ENCODE measurements around the gene ARHGEF7. TPM values are rescaled to one million over a fixed set of nuclear protein-coding genes. Genes with fewer than 3 reads are reported as not detected.

Gene ARHGEF7
- total RNA-seq, 4 donors from 2014 or later = 11.5 to 57.2 (median 36.5) TPM

DNA sequence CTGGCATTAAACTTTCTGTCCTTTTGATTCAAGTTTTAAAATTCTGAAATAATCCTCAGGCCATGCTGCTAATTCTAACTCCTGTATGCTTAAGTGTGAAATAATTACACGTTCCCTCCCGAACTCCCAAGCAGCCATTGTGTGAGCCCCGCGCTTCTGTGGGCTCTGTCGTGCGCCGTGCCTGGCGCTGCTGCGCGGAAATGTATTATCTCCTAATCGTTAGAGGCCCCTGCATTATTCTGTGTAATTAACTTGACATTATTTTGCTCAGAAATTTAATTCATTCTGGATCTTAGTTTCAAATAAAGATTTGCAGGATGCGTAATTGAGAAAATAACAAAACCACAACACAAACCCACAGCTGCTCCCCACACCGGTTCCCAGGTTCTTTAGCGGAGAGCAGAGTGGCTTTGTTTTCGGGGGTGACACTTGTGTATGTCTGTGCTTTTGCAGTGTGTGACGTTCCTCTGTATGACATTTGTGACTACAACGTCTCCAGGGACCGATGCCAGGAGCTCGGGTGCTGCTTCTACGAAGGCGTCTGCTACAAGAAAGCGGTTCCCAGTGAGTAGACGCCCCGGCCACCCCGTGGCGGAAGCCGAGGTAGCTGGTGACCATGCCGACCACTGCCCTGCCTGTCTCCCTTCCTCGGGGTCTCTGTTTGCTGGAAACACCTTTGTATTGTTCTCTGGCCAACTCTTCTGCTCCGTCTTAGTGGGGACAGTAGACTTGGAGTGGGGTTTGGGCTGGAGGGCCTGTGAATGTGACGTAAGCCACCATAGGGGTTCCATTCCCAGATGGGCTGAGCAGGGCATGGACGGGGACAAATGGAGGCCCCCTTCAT, 212.8 kb downstream of the ARHGEF7 start:
- Histone ChIP-seq H3K27ac (no peak overlapping the region), H3K9me3 (no peaks in the 10 kb centered on the region), H3K4me3 (no peak overlapping the region), H3K36me3 (no peaks in the 10 kb centered on the region), H3K4me1 (no peaks in the 10 kb centered on the region), H3K27me3 (no peaks in the 10 kb centered on the region)
- DNase-seq = no peak
- intact Hi-C loops (cut with DNase I) = no loop called here
- WGBS, 2 donors = 86 to 91% methylated on average over 30 to 31 of the region's 32 CpGs
- no peak for TF ChIP-seq POLR2A (IDR thresholded peaks at IDR 0.05)
- TF ChIP-seq, protein P1, sequence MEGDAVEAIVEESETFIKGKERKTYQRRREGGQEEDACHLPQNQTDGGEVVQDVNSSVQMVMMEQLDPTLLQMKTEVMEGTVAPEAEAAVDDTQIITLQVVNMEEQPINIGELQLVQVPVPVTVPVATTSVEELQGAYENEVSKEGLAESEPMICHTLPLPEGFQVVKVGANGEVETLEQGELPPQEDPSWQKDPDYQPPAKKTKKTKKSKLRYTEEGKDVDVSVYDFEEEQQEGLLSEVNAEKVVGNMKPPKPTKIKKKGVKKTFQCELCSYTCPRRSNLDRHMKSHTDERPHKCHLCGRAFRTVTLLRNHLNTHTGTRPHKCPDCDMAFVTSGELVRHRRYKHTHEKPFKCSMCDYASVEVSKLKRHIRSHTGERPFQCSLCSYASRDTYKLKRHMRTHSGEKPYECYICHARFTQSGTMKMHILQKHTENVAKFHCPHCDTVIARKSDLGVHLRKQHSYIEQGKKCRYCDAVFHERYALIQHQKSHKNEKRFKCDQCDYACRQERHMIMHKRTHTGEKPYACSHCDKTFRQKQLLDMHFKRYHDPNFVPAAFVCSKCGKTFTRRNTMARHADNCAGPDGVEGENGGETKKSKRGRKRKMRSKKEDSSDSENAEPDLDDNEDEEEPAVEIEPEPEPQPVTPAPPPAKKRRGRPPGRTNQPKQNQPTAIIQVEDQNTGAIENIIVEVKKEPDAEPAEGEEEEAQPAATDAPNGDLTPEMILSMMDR (IDR thresholded peaks at IDR 0.05) = no peak

DNA sequence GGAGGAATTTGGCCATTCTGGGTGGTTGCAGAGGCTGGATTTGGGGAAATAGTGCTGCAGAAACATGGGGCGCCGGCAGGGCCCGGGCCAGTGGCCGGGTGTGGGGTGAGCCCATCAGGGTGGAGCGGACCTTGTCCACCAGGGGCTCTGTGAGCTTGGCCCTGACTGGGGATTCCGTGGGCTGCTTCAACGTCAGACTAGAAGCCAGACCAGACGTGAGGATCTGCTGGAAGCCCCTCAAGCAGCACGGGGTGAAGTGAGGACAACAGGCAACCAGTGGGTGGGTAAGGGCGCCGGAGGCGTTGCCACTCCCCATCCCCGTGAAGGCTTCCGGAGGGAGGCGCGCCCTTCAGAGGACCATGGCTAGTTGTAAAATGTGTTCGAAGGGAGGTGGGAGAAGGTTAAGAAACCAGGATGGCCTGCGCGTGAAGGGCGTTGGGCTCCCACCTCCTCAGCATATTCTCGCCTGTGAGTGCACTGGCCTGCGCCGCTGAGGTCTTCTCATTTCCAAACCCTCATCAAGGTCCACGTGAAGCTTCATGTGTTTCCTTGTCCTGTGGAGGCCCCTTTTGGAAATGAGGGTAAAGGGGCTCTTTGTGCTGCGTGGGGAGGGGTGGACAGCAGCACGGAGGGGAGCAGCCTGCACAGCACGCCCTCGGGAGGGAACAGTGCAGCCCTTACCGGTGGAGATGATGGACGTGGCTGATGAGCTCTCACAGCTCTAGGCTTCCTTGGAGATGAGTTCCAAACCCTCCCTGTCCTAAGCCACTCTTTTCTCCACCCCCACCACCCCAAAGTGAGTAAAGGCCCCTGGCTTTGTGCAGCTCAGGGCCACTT, 213.7 kb downstream of the ARHGEF7 start:
- Histone ChIP-seq H3K36me3 (no peaks in the 10 kb centered on the region), H3K4me3 (no peak overlapping the region), H3K9me3 (no peaks in the 10 kb centered on the region), H3K27ac (no peak overlapping the region), H3K27me3 (no peaks in the 10 kb centered on the region), H3K4me1 (no peaks in the 10 kb centered on the region)
- no peak for DNase-seq
- TF ChIP-seq POLR2A (IDR thresholded peaks at IDR 0.05) = no peak
- TF ChIP-seq, protein P1 (IDR thresholded peaks at IDR 0.05) = no peak
- 86 to 92% methylated on average over 20 to 29 of the region's 30 CpGs for WGBS, 2 donors
- intact Hi-C loops (cut with DNase I) = no loop called here

DNA sequence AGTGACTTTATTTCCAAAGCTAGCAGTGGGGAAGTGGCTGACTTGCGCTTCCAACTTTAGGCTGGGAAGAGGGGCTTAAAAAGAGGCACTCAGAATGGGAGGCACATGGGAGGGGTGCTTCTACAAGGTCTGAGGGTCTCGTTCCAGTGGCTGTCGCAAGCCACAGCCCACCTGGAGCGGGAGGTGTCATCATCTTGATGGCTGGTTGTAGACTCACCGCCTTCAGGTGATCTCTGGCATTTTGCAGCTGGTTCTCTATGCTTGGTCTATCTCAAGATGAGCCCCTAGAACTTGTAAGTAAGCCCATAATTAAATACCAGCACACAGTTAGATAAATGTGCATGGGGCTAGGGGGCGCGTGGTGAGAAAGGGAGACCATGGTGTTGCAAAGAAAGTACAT, 214.5 kb downstream of the ARHGEF7 start:
- no peak for DNase-seq
- intact Hi-C loops (cut with DNase I) = no loop called here

DNA sequence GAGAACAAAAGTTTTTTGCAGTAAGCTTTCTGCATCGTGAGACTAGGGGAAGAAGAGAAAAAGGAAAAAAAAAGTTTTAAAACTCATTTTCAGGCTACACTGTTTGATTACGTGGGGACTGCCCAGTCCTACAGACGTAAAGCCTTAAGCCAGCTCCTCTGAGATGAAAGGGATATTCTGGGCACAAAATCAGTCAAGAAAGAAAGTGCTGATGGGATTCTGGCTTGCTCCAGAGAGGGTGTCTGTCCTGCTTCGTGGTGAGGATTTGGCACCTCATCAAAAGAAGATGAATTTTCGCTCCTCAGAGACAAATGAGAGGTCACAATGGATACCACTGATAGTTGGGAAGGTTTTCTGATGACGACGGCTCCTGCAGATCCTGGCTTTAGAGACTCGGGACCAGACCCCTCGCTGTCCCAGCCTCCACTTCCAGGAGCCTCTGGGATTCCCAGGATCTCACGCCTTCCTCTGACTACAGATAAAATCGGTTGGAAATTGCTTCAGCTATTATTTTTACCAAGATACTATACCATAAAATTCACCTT, 215.0 kb downstream of the ARHGEF7 start:
- TF ChIP-seq, protein P1 (IDR thresholded peaks at IDR 0.05) = no peak
- TF ChIP-seq POLR2A (IDR thresholded peaks at IDR 0.05) = no peak
- no peaks in the 10 kb centered on the region for H3K27me3 ChIP-seq
- 62 to 65% methylated on average over 11 of the region's 11 CpGs for WGBS, 2 donors
- H3K27ac ChIP-seq = no peak overlapping the region
- no peak overlapping the region for H3K4me3 ChIP-seq
- H3K36me3 ChIP-seq = no peaks in the 10 kb centered on the region
- DNase-seq = no peak
- H3K9me3 ChIP-seq = no peaks in the 10 kb centered on the region
- H3K4me1 ChIP-seq = peaks cover 0 to 4% (median 0%) of the 10 kb centered on the region in 3 donors
- intact Hi-C loops (cut with DNase I) = no loop called here

More for the DNA sequence above, 214.5 kb downstream of the ARHGEF7 start:
- TF ChIP-seq, protein P1 (IDR thresholded peaks at IDR 0.05) = no peak
- TF ChIP-seq POLR2A (IDR thresholded peaks at IDR 0.05) = no peak
- Histone ChIP-seq H3K36me3 (no peaks in the 10 kb centered on the region), H3K27ac (no peak overlapping the region), H3K4me3 (no peak overlapping the region), H3K4me1 (no peaks in the 10 kb centered on the region), H3K27me3 (no peaks in the 10 kb centered on the region), H3K9me3 (no peaks in the 10 kb centered on the region)
- 85 to 87% methylated on average over 7 of the region's 7 CpGs for WGBS, 2 donors
